GM23338 (cell line): ENCODE results near the gene GBF1.

Experiments
- CREB1 ChIP-seq: fragments of 250-450 bp; sonication (Bioruptor Pico); IDR thresholded peaks from 2 replicates; pipeline ENCODE4 v1.5.0; 2020; ENCODE audit warnings: low read depth, mild to moderate bottlenecking, moderate library complexity
- CTCF ChIP-seq, 2 experiments: fragments of 200-600 bp in 1 of 2; sonication (generic) in 1 of 2; conservative IDR thresholded peaks; 2 replicates each; pipeline versions ENCODE4 v1.5.1 to v1.6.1; 2016 to 2017; ENCODE audit warnings: antibody characterized with exemption in 2 of 2, low read depth in 2 of 2, mild to moderate bottlenecking in 2 of 2, moderate library complexity in 1 of 2
- ETS1 ChIP-seq: IDR thresholded peaks from 2 replicates; pipeline ENCODE4 v1.6.1; 2016; ENCODE audit warnings: antibody characterized with exemption
- EZH2 ChIP-seq: fragments of 200-600 bp; sonication (generic); IDR thresholded peaks from one replicate; pipeline ENCODE4 v1.8.0; 2017; ENCODE audit warnings: antibody characterized with exemption, mild to moderate bottlenecking, low read depth; ENCODE audit not compliant: unreplicated experiment
- EZH2phosphoT487 ChIP-seq: fragments of 200-600 bp; sonication (generic); IDR thresholded peaks from one replicate; pipeline ENCODE4 v1.8.1; 2018; ENCODE audit warnings: antibody characterized with exemption; ENCODE audit not compliant: unreplicated experiment
- JUNB ChIP-seq: IDR thresholded peaks from one replicate; pipeline ENCODE4 v1.6.1; 2016; ENCODE audit warnings: antibody characterized with exemption; ENCODE audit not compliant: unreplicated experiment
- POLR2AphosphoS5 ChIP-seq: IDR thresholded peaks from 2 replicates; pipeline ENCODE4 v1.6.1; 2016; ENCODE audit warnings: antibody characterized with exemption, low read depth
- REST ChIP-seq: IDR thresholded peaks from one replicate; pipeline ENCODE4 v1.6.1; 2018; ENCODE audit warnings: antibody characterized with exemption; ENCODE audit not compliant: unreplicated experiment
- STAT1 ChIP-seq: IDR thresholded peaks from one replicate; pipeline ENCODE4 v1.6.1; 2016; ENCODE audit warnings: antibody characterized with exemption; ENCODE audit not compliant: unreplicated experiment
- ZNF331 ChIP-seq: fragments of 250-450 bp; sonication (Bioruptor Pico); IDR thresholded peaks from 2 replicates; pipeline ENCODE4 v1.5.0; 2020; ENCODE audit warnings: low read depth, mild to moderate bottlenecking, moderate library complexity

- TF ChIP-seq REST = no peak
- TF ChIP-seq CTCF (conservative IDR thresholded peaks at IDR 0.05; ENCODE audit: low read depth in 2 of 2) = no peak
- TF ChIP-seq ETS1 = no peak
- no peak for TF ChIP-seq POLR2AphosphoS5
- TF ChIP-seq EZH2phosphoT487 = no peak
- TF ChIP-seq EZH2 = no peak
- no peak for TF ChIP-seq ZNF331 (CRISPR knock-in tag)
- no peak for TF ChIP-seq CREB1 (CRISPR knock-in tag)
- no peak for TF ChIP-seq JUNB
- TF ChIP-seq STAT1 = no peak
Measured at GRCh38 chr10:102255404-102255803, 10.1 kb downstream of the GBF1 start.
